Loucy (cell line): ENCODE results near the gene TMEM17.

Experiments
- H2AFZ ChIP-seq: fragments of 200-600 bp; sonication (generic); 2 replicates; pipeline ENCODE4 v1.6.0; 2016; ENCODE audit warnings: antibody characterized with exemption, mild to moderate bottlenecking, low read length, moderate library complexity
- H3F3A ChIP-seq: fragments of 200-600 bp; 2 replicates; pipeline ENCODE4 v1.6.0; 2016; ENCODE audit warnings: antibody characterized with exemption, low read depth, mild to moderate bottlenecking
- H3K27me3 ChIP-seq: fragments of 200-600 bp; sonication (generic); 2 replicates; pipeline ENCODE4 v1.6.1; 2014; ENCODE audit warnings: low read length, mild to moderate bottlenecking; ENCODE audit not compliant: insufficient read depth, poor library complexity, severe bottlenecking
- H3K36me3 ChIP-seq: fragments of 200-600 bp; sonication (generic); 2 replicates; pipeline ENCODE4 v1.6.1; 2016; ENCODE audit warnings: low read length; ENCODE audit not compliant: insufficient read depth
- H3K4me1 ChIP-seq: fragments of 200-600 bp; sonication (generic); 2 replicates; pipeline ENCODE4 v1.5.1; 2014; ENCODE audit warnings: low read length, mild to moderate bottlenecking; ENCODE audit not compliant: insufficient read depth, poor library complexity, severe bottlenecking
- H3K4me2 ChIP-seq: fragments of 200-600 bp; sonication (generic); 2 replicates; pipeline ENCODE4 v1.6.0; 2014; ENCODE audit warnings: antibody characterized with exemption, low read length, low read depth, mild to moderate bottlenecking; ENCODE audit not compliant: poor library complexity, severe bottlenecking
- H3K4me3 ChIP-seq: fragments of 200-600 bp; sonication (generic); 2 replicates; pipeline ENCODE4 v1.5.1; 2014; ENCODE audit warnings: low read length, mild to moderate bottlenecking, mixed read lengths; ENCODE audit not compliant: poor library complexity, severe bottlenecking
- H3K79me2 ChIP-seq: fragments of 200-600 bp; sonication (generic); 2 replicates; pipeline ENCODE4 v1.6.1; 2014; ENCODE audit warnings: low read length; ENCODE audit not compliant: insufficient read depth
- H3K9ac ChIP-seq: fragments of 200-600 bp; sonication (generic); 2 replicates; pipeline ENCODE4 v1.6.0; 2014; ENCODE audit warnings: mild to moderate bottlenecking, low read depth, low read length, moderate library complexity; ENCODE audit not compliant: poor library complexity, severe bottlenecking
- H3K9me2 ChIP-seq: fragments of 200-600 bp; sonication (generic); replicated peaks from 2 replicates; pipeline ENCODE4 v1.6.1; 2016; ENCODE audit warnings: low read depth, low read length, mixed read lengths
- H3K9me3 ChIP-seq: fragments of 200-600 bp; sonication (generic); 2 replicates; pipeline ENCODE4 v1.6.1; 2014; ENCODE audit warnings: mild to moderate bottlenecking, antibody characterized with exemption, low read length, low read depth; ENCODE audit not compliant: insufficient read depth
- H4K20me1 ChIP-seq: fragments of 200-600 bp; sonication (generic); 2 replicates; pipeline ENCODE4 v1.6.0; 2014; ENCODE audit warnings: antibody characterized with exemption, low read length, mild to moderate bottlenecking; ENCODE audit not compliant: insufficient read depth, poor library complexity, severe bottlenecking
- EZH2phosphoT487 ChIP-seq: fragments of 200-600 bp; IDR thresholded peaks from 2 replicates; pipeline ENCODE4 v1.6.1; 2018; ENCODE audit warnings: antibody characterized with exemption, mild to moderate bottlenecking, moderate library complexity, borderline replicate concordance
- TF ChIP-seq, protein P1 (sequence below): fragments of 200-600 bp; sonication (generic); conservative IDR thresholded peaks from 2 replicates; pipeline ENCODE4 v1.5.1; 2014; ENCODE audit warnings: mild to moderate bottlenecking, antibody characterized with exemption, low read length

TMEM17 gene

DNA sequence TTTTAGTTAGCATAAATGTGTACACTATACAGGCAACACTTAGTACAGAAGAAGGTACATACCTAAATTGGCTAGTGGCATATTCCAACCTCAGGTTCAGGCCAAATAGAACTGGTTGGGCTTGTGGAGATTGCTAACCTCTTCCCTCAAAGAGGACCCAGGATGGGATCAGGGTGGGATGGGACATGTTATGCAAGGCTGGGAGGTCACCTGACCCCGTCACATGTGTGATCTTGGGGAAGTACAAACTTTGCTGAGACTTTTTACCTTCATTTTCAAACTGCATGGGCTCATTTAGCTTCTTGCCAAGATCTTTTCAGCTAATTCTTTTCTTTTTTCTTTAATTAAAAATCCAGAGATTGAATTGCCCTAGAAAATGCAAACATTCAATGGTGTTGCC, 36.9 kb downstream of the TMEM17 start:
- Histone ChIP-seq H4K20me1 (no peaks in the 10 kb centered on the region), H3K79me2 (no peaks in the 10 kb centered on the region)

DNA sequence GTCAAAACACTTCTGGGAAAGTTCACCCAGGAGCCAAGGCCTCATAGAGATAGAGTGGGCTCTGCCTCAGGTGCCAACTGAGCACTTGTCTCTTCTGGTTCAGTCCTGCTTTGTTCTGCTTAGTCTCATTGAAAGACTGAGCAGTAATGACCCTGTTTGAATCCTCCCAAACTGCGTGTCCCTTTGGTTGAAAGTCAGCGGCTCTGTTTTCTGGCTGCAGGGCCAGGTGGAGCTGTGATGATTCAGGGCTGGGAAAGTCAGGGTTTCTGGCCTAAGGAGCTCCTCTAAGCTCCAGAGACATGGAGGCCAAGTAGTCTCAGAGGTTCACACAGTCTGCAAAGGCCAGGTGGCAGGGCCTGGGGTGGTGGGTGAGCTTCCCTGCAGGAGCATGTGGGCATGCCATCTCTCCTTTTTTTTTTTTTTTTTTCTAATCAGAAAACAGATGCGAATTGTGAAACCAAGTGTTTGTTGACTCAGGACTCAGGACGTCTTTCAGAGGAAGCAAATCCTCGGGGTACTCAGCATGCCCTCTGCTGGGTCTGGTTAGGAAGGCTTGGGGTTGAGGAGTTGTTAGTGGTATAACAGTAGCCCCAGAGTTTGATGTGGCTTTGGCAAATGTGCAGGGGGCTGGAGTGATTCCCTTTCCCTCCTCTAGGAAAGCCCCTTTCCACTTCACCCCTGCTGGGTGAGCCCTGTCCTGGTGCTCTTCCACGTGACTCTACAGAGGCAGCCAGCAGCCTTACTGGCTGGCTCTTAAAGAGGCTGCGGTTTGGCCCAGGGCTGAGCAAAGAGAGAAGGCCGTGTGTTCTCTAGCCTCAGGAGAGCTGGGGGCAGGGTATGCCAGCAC, 38.3 kb downstream of the TMEM17 start:
- Histone ChIP-seq H3K27me3 (no peaks in the 10 kb centered on the region), H4K20me1 (no peaks in the 10 kb centered on the region), H3F3A (no peaks in the 10 kb centered on the region), H3K9me3 (no peaks in the 10 kb centered on the region), H3K4me1 (no peaks in the 10 kb centered on the region), H3K4me2 (no peak overlapping the region), H3K4me3 (no peak overlapping the region), H3K36me3 (no peaks in the 10 kb centered on the region), H3K9ac (no peak overlapping the region), H3K9me2 (no peaks in the 10 kb centered on the region), H2AFZ (no peak overlapping the region), H3K79me2 (no peaks in the 10 kb centered on the region)
- TF ChIP-seq, protein P1, sequence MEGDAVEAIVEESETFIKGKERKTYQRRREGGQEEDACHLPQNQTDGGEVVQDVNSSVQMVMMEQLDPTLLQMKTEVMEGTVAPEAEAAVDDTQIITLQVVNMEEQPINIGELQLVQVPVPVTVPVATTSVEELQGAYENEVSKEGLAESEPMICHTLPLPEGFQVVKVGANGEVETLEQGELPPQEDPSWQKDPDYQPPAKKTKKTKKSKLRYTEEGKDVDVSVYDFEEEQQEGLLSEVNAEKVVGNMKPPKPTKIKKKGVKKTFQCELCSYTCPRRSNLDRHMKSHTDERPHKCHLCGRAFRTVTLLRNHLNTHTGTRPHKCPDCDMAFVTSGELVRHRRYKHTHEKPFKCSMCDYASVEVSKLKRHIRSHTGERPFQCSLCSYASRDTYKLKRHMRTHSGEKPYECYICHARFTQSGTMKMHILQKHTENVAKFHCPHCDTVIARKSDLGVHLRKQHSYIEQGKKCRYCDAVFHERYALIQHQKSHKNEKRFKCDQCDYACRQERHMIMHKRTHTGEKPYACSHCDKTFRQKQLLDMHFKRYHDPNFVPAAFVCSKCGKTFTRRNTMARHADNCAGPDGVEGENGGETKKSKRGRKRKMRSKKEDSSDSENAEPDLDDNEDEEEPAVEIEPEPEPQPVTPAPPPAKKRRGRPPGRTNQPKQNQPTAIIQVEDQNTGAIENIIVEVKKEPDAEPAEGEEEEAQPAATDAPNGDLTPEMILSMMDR: no peak
- TF ChIP-seq EZH2phosphoT487: no peak

More for the DNA sequence above, 36.9 kb downstream of the TMEM17 start:
- TF ChIP-seq EZH2phosphoT487: no peak
- Histone ChIP-seq H3K36me3 (no peaks in the 10 kb centered on the region), H3K4me3 (no peak overlapping the region), H3F3A (no peaks in the 10 kb centered on the region), H3K4me2 (no peak overlapping the region), H3K9ac (no peak overlapping the region), H2AFZ (no peak overlapping the region), H3K4me1 (no peaks in the 10 kb centered on the region), H3K9me2 (no peaks in the 10 kb centered on the region), H3K27me3 (no peaks in the 10 kb centered on the region), H3K9me3 (no peaks in the 10 kb centered on the region)

DNA sequence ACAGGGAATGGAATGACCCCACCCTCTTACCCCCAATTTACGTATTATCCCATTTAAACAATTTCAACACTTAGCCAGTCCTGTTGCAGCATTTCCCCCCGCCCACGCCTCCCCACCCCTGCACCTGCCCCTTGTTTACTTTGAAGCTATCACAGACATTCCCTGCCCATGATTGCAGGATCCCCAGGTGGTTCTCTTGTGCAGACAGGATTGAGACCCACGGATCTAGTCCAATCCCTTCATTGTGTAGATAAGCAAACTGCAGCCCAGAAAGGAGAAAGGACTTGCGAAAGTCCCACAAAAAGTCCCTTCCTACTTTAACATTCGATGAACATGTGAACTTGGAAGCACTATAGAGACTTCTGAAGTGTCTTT, 38.9 kb downstream of the TMEM17 start:
- no peaks in the 10 kb centered on the region for H3K9me3 ChIP-seq
- H3K9ac ChIP-seq: no peak overlapping the region
- no peaks in the 10 kb centered on the region for H4K20me1 ChIP-seq
- no peaks in the 10 kb centered on the region for H3F3A ChIP-seq
- H3K4me3 ChIP-seq: no peak overlapping the region
- no peak overlapping the region for H3K4me2 ChIP-seq
- TF ChIP-seq, protein P1: no peak
- no peak for TF ChIP-seq EZH2phosphoT487
- no peaks in the 10 kb centered on the region for H3K27me3 ChIP-seq
- no peaks in the 10 kb centered on the region for H3K36me3 ChIP-seq
- no peaks in the 10 kb centered on the region for H3K79me2 ChIP-seq
- no peaks in the 10 kb centered on the region for H3K9me2 ChIP-seq
- no peaks in the 10 kb centered on the region for H3K4me1 ChIP-seq
- no peak overlapping the region for H2AFZ ChIP-seq

DNA sequence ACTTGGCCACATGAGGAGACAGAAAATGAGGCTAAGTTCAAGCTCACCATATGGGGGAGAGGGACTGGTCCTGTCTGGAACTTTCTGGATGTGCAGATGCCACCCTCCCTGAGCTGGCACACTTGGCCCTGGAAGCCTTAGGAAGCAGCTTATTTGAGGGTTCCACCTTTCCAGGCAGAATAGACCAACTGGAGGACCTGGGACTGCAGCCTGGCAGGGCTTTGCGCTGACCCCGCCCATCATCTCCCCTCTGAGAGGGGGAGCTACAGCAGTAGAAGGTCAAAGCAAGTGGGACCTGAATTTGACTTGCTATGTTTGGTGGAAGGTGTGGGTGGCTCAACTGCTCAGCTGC, 39.5 kb downstream of the TMEM17 start:
- no peak overlapping the region for H3K9ac ChIP-seq
- no peak overlapping the region for H3K4me2 ChIP-seq

More for the DNA sequence above, 39.5 kb downstream of the TMEM17 start:
- Histone ChIP-seq H3F3A (no peaks in the 10 kb centered on the region), H3K4me1 (no peaks in the 10 kb centered on the region), H4K20me1 (no peaks in the 10 kb centered on the region), H2AFZ (no peak overlapping the region), H3K79me2 (no peaks in the 10 kb centered on the region), H3K4me3 (no peak overlapping the region), H3K36me3 (no peaks in the 10 kb centered on the region), H3K9me3 (no peaks in the 10 kb centered on the region), H3K27me3 (no peaks in the 10 kb centered on the region), H3K9me2 (no peaks in the 10 kb centered on the region)
- TF ChIP-seq EZH2phosphoT487: no peak
- TF ChIP-seq, protein P1: no peak
